NCI-H187 (cell line): Measurements from ENCODE around the gene SRR.
A peak's percentile ranks its signal among the peaks of the same experiment; 100 is the strongest.
"Not testable (repeated sequence)": the region's sequence is repeated elsewhere in the genome, so short reads cannot be mapped to it uniquely, and the experiment has no call there.

Experiments used
- DNase-seq, 2 experiments: peaks; one replicate each; lab custom pipeline; 2025; lab: John Stamatoyannopoulos, UW

Gene SRR

GRCh38 chr17:2289878-2290478, 13.8 kb upstream of the SRR start:
- DNase-seq, result no peak

GRCh38 chr17:2292100-2292499, 11.7 kb upstream of the SRR start:
- no peak for DNase-seq

GRCh38 chr17:2295575-2295974, 8.2 kb upstream of the SRR start:
- no peak for DNase-seq

- DNase-seq, result no peak
These were observed 6.7 kb upstream of the SRR start for GRCh38 chr17:2297023-2297422.

- no peak for DNase-seq
These were observed 4.6 kb upstream of the SRR start for GRCh38 chr17:2299136-2299535.

- DNase-seq, result no peak
These were observed 4.0 kb upstream of the SRR start for GRCh38 chr17:2299756-2300155.

GRCh38 chr17:2302778-2303203, 959 bp upstream of the SRR start:
- DNase-seq, result no peak

- DNase-seq, result no peak
These were observed 1.2 kb downstream of the SRR start for GRCh38 chr17:2304931-2305330.

GRCh38 chr17:2309338-2310154, 5.8 kb downstream of the SRR start:
- DNase-seq, result no peak

- DNase-seq, result no peak
These were observed 9.0 kb downstream of the SRR start for GRCh38 chr17:2312736-2313135.

- DNase-seq, result not testable (repeated sequence)
These were observed 13.1 kb downstream of the SRR start for GRCh38 chr17:2316916-2317205.

- no peak for DNase-seq
These were observed 14.0 kb downstream of the SRR start for GRCh38 chr17:2317796-2318195.

- no peak for DNase-seq
These were observed 15.3 kb downstream of the SRR start for GRCh38 chr17:2319051-2319450.

- no peak for DNase-seq
These were observed 17.6 kb downstream of the SRR start for GRCh38 chr17:2321399-2321798.

GRCh38 chr17:2323629-2324314, 20.0 kb downstream of the SRR start:
- DNase-seq, result no peak

- DNase-seq, result no peak
These were observed 27.6 kb downstream of the SRR start for GRCh38 chr17:2331303-2331702.

GRCh38 chr17:2335726-2336214, 32.0 kb downstream of the SRR start:
- no peak for DNase-seq

GRCh38 chr17:2336215-2336851, 32.6 kb downstream of the SRR start, which contains the start of gene TSR1:
TSS of gene TSR1 (minus strand) at chr17:2336457. CDS start at chr17:2336427, 30 bp downstream.
- DNase-seq, result peak; percentile 27 to 70

GRCh38 chr17:2336852-2337543, 33.2 kb downstream of the SRR start, which contains the start of gene SGSM2:
TSS of gene SGSM2 (plus strand) at chr17:2337501. CDS start at chr17:2337689, 188 bp downstream.
- DNase-seq, result peak; percentile 12 to 20

- no peak for DNase-seq
These were observed 34.0 kb downstream of the SRR start for GRCh38 chr17:2337544-2338314.

- no peak for DNase-seq
These were observed 34.5 kb downstream of the SRR start for GRCh38 chr17:2338315-2338657.
